Measurements from ENCODE around the gene RUNX3.
"Not testable (repeated sequence)": the region's sequence is repeated elsewhere in the genome, so short reads cannot be mapped to it uniquely, and the experiment has no call there.

RUNX3 gene

GRCh38 chr1:24912376-24913273 lies 17.5 kb downstream of the RUNX3 start:
- DNase-seq: no peak

GRCh38 chr1:24911651-24912155 lies 18.4 kb downstream of the RUNX3 start:
- DNase-seq: no peak

- peak; percentile 47 for DNase-seq
Observed at GRCh38 chr1:24910751-24911650, 19.1 kb downstream of the RUNX3 start.

- no peak for DNase-seq
Observed at GRCh38 chr1:24910210-24910609, 19.9 kb downstream of the RUNX3 start.

DNA sequence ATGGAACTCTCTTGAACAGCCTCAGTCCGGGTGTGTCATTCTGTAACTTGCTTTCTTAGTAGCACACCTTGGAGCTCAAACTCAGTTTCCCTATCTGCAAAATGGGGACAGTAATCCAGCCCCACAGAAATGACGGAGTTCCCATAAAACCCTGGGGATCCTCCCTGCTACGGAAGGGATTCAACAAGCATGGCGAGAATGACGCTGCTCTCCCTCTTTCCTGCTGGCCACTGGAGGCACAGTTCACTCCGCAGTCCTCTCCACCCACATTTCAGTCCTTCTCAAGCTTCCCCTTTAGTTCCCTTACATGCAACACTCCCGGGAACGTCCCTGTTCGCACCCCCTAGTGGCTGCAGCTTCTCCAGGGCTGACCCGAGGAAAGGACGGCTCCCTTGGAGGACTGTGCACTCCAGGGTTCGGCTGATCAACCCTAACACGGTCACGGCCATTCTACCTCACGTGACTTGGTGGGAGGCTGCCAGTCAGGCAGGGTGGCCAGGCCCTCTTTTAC lies 20.6 kb downstream of the RUNX3 start:
- no peak for DNase-seq

GRCh38 chr1:24908591-24909259 lies 21.4 kb downstream of the RUNX3 start:
- no peak for DNase-seq

DNA sequence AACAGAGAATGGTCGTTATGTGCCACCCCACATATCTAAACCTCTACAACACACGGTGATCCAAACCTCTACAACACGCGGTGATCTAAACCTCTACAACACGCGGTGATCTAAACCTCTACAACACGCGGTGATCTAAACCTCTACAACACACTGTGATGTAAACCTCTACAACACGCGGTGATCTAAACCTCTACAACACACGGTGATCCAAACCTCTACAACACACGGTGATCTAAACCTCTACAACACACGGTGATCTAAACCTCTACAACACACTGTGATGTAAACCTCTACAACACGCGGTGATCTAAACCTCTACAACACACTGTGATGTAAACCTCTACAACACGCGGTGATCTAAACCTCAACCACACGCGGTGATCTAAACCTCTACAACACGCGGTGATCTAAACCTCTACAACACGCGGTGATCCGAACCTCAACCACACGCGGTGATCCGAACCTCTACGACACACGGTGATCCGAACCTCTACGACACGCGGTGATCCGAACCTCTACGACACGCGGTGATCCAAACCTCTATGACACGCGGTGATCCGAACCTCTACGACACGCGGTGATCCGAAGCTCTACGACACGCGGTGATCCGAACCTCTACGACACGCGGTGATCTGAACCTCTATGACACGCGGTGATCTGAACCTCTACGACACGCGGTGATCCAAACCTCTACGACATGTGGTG lies 22.3 kb downstream of the RUNX3 start:
- not testable (repeated sequence) for DNase-seq

GRCh38 chr1:24906760-24907490 lies 23.2 kb downstream of the RUNX3 start:
- peak; percentile 7 for DNase-seq

DNA sequence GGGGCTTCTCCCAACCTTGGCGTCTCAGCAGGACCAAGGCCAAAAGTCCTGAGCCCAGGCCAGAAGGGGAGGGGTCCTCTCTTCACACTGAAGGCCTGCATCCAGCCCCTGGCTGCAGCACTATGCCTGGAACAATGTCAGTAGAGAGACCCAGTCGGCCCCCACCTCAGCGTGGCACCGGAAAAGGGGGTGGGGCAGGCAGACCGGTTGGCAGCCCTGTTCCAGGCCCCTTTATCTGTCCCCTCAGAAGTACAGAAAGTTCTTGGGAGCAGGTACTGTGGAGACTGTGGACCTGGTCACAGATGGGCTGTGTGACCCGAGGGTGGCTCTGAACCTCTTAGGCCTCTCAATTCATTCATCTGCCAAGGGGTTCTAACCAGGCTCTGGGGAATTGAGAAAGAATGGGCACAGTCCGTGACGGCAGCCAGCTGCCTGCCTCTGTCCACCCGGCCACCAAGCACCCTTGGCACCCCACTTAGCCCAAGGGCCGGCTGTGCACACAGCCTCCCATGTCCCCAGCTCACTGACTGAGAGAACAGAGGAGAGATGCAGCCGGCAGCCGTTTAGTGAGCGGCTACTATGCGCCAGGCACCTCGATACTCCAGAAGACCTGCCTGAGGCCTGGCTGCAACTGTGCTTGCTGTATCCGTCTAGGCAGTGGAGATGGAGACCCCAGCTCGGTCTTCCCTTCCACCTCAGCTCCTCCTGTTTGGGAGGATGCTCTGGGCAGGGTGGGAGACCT lies 23.9 kb downstream of the RUNX3 start:
- DNase-seq: peak; percentile 7

DNA sequence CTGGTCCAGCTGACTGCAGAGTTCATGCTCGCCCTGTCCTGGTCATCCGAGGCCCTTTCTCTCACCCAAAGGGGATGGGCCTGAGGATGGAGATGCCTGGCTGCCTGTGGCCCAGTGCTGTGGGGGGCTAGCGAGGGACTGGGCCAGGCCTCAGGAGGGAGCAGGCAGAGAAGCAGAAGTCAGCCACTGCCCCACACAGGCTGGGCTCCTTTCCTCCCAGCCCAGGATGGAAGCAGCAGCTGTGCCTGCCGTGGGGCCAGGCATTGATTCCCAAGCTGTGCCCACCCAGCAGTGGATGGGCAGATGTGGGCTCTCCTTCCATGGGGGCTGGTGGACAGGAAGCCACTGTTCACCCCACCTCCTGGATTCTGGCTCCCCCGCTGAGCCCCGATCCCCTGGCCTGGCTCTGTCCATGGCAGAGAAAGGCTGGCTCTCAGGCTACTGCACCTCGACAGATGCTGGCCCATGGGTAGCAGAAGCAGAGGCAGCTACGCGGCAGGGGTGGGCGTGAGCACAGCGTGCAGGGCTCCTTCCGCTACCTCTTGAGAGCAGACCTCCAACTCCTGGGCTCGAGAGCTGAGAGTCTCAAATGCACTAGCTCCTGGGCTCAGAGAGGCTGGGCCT lies 24.6 kb downstream of the RUNX3 start:
- DNase-seq: peak; percentile 6

GRCh38 chr1:24904731-24905354 lies 25.2 kb downstream of the RUNX3 start:
- DNase-seq: peak; percentile 5

- DNase-seq: peak; percentile 9
Observed at GRCh38 chr1:24903955-24904730, 25.9 kb downstream of the RUNX3 start.

DNA sequence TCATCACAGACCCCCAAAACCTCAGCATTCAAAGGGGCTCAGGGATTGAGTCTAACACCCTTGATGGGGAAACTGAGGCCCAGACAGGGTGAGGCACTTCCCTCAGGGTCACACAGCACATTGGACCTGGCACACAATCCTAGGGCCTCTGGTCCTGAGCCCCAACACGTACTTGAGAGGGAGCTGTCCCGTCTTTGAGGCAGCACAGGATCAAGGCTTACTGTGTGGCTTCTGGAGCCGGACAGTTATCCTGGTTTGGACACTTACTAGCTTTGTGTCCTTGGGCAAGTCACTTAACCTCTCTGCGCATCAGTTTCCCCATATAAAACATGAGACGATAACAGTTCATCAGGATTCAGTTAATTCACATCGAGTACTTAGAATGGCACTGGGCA lies 26.5 kb downstream of the RUNX3 start:
- DNase-seq: peak; percentile 1

GRCh38 chr1:24903011-24903461 lies 27.0 kb downstream of the RUNX3 start:
- DNase-seq: peak; percentile 1

GRCh38 chr1:24902471-24902891 lies 27.6 kb downstream of the RUNX3 start:
- DNase-seq: peak; percentile 7

- peak; percentile 7 for DNase-seq
Observed at GRCh38 chr1:24901791-24902470, 28.1 kb downstream of the RUNX3 start.

DNA sequence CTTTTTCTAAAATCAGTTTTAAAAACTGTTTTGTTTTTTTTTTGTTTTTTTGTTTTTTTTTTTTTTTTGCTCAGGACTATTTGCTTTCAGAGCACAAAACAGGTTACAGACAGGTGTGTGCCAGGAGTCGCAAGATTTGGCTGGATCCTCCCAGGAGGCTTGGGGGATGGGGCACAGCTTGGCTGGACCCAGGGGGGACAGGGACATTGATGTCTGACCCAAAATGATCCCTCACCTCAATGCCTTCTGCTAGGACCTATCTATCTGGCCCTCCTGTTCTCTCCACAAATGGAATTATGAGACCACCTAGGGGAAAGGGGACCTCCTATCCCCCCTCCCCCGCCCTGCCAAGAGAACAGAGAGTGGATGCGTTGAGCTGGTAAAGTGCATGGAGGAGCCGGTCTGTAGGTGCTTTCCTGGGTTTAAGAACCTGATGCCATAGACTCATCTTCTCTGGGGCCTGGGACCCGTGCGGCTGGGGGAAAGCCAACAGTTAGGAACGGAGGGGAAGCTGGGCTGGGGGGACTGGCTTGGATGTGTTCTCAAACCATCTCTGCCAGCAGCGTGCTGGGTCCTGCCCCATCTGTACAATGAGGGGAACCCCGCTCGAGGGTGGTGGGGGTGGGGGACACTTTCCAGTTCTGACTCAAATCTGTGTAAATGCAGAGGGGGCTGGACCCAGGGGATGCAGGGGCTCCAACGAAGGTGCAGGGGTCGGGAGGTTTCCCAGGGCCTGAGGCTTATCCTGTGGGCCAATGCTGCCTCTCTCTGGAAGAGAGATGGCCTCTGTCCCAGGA lies 28.9 kb downstream of the RUNX3 start:
- peak; percentile 9 for DNase-seq
